ENCODE results near the gene GDF15.
"Not testable (repeated sequence)": the region's sequence is repeated elsewhere in the genome, so short reads cannot be mapped to it uniquely, and the experiment has no call there.

GDF15 gene

GRCh38 chr19:18385675-18386542 is at the start of gene GDF15:
TSS of gene GDF15 (plus strand) at chr19:18386158. CDS start at chr19:18386190, 32 bp downstream.
- no peak for DNase-seq

GRCh38 chr19:18338541-18338940 is 47.4 kb upstream of the GDF15 start:
- DNase-seq: no peak

- DNase-seq: no peak
Observed at GRCh38 chr19:18339723-18340122, 46.2 kb upstream of the GDF15 start.

- no peak for DNase-seq
Observed at GRCh38 chr19:18340190-18340989, 45.6 kb upstream of the GDF15 start, which contains the start of gene PGPEP1. TSS of gene PGPEP1 (plus strand) at chr19:18340598. CDS start at chr19:18340682, 84 bp downstream.

GRCh38 chr19:18340990-18341868 is 44.7 kb upstream of the GDF15 start:
- no peak for DNase-seq

GRCh38 chr19:18342090-18342632 is 43.8 kb upstream of the GDF15 start:
- DNase-seq: no peak

- no peak for DNase-seq
Observed at GRCh38 chr19:18344582-18344950, 41.4 kb upstream of the GDF15 start.

- no peak for DNase-seq
Observed at GRCh38 chr19:18345296-18345695, 40.7 kb upstream of the GDF15 start.

GRCh38 chr19:18346091-18346490 is 39.9 kb upstream of the GDF15 start:
- DNase-seq: no peak

- DNase-seq: no peak
Observed at GRCh38 chr19:18348171-18348570, 37.8 kb upstream of the GDF15 start.

- not testable (repeated sequence) for DNase-seq
Observed at GRCh38 chr19:18348818-18349339, 37.1 kb upstream of the GDF15 start.

- no peak for DNase-seq
Observed at GRCh38 chr19:18349524-18350128, 36.3 kb upstream of the GDF15 start.

GRCh38 chr19:18350490-18350889 is 35.5 kb upstream of the GDF15 start:
- no peak for DNase-seq

- DNase-seq: no peak
Observed at GRCh38 chr19:18351544-18351943, 34.4 kb upstream of the GDF15 start.

GRCh38 chr19:18353378-18354005 is 32.5 kb upstream of the GDF15 start:
- DNase-seq: no peak

GRCh38 chr19:18354743-18355142 is 31.2 kb upstream of the GDF15 start:
- DNase-seq: not testable (repeated sequence)

GRCh38 chr19:18357041-18357440 is 28.9 kb upstream of the GDF15 start:
- DNase-seq: no peak

GRCh38 chr19:18361646-18362045 is 24.3 kb upstream of the GDF15 start:
- no peak for DNase-seq

GRCh38 chr19:18362934-18363542 is 22.9 kb upstream of the GDF15 start:
- no peak for DNase-seq

GRCh38 chr19:18363787-18364186 is 22.2 kb upstream of the GDF15 start:
- DNase-seq: no peak

- not testable (repeated sequence) for DNase-seq
Observed at GRCh38 chr19:18364277-18364825, 21.6 kb upstream of the GDF15 start.
